ENCODE data around the gene MRPL28.
"Not testable (repeated sequence)": the region's sequence is repeated elsewhere in the genome, so short reads cannot be mapped to it uniquely, and the experiment has no call there.

MRPL28 gene

DNA sequence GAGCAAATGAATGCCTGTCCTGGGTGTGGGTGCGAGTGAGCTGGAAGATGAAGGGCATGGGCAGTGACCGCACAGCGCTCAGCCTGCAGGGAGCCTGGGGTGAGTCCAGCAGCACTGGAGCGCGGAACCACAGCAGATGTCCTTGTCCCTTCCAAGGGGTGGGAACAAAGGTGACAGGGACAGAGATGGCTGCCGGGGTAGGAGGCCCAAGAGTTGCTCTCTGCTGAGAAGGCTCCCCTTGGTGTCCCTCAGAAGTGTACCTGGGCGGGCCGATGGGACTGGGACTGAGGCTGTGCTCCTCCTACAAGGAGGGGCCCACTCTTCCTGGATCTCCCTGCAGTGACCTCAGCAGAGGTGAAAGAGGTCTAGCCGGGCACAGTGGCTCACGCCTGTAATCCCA, 19.0 kb upstream of the MRPL28 start:
- DNase-seq: no peak

DNA sequence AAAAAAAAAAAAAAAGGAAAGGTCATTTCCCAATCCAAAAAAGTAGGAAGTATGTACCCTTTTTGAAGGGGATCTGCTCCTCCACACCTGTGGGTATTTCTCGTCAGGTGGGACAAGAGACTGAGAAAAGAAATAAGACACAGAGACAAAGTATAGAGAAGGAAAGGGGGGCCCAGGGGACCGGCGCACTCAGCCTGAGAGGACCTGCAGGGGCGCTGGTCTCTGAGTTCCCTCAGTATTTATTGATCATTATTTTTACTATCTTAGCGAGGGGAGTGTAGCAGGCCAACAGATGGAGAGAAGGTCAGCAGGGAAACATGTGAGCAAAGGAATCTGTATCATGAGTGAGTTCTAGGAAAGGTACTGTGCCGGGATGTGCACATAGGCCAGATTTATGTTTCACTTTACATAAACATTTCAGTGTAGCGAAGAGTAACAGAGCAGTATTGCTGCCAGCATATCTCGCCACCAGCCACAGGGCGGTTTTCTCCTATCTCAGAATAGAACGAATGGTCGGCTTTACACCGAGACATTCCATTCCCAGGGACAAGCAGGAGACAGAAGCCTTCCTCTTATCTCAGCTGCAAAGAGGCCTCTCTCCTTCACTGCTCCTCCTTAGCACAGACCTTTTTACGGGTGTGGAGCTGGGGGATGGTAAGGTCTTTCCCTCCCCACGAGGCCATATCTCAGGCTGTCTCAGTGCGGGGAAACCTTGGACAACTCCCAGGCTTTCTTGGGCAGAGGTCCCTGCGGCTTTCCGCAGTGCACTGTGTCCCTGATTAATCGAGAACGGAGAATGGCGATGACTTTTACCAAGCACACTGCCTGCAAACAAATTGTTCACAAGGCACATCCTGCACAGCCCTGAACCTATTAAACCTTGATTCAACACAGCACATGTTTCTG, 17.7 kb upstream of the MRPL28 start:
- not testable (repeated sequence) for DNase-seq

DNA sequence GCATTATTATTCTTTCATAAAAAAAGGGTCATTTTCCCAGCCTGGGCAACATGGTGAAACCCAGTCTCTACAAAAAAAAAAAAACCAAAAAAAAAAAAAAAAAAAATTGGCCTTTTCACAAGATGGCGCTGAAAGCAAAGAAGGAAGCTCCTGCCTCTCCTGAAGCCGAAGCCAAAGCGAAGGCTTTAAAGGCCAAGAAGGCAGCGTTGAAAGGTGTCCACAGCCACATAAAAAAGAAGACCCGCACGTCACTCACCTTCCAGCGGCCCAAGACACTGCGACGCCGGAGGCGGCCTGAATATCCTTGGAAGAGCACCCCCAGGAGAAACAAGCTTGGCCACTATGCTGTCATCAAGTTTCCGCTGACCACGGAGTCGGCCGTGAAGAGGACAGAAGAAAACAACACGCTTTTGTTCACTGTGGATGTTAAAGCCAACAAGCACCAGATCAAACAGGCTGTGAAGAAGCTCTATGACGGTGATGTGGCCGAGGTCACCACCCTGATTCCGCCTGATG, 16.4 kb upstream of the MRPL28 start:
- DNase-seq: peak; percentile 20

DNA sequence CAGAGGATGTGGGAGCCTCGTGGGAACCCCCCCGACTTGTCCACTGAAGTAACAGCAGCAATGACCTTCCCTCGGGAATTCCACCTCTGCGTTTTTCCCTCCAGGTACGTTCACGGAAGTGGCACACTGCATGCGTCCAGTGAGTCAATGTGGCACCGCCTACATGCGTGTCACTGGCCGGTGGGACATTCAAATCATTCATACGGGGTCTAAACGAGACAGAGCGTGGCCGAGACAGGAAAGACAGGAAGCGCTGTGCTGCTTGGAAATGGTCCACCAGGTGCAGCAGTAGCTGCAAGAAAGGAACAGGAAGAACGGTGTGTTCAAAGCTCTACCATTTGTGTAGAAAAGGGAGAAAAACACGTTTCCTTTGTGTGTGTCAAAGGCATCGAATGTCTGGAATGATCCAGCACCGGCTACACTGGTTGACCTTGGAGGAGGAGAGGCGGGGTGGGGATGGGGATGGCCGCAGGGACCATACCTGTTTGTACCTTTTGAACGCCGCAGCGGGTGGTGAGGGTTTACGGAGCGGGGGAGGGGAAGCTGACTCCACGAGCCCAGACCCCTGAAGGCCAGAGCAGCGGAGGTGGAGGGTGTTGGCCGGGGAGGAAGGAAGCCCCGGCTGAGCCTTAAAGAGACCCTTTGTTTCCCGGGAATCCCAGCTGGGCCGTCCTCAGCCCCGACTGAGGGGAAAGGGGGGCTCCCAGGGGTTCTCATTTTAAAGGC, 13.2 kb upstream of the MRPL28 start:
- DNase-seq: peak; percentile 31

DNA sequence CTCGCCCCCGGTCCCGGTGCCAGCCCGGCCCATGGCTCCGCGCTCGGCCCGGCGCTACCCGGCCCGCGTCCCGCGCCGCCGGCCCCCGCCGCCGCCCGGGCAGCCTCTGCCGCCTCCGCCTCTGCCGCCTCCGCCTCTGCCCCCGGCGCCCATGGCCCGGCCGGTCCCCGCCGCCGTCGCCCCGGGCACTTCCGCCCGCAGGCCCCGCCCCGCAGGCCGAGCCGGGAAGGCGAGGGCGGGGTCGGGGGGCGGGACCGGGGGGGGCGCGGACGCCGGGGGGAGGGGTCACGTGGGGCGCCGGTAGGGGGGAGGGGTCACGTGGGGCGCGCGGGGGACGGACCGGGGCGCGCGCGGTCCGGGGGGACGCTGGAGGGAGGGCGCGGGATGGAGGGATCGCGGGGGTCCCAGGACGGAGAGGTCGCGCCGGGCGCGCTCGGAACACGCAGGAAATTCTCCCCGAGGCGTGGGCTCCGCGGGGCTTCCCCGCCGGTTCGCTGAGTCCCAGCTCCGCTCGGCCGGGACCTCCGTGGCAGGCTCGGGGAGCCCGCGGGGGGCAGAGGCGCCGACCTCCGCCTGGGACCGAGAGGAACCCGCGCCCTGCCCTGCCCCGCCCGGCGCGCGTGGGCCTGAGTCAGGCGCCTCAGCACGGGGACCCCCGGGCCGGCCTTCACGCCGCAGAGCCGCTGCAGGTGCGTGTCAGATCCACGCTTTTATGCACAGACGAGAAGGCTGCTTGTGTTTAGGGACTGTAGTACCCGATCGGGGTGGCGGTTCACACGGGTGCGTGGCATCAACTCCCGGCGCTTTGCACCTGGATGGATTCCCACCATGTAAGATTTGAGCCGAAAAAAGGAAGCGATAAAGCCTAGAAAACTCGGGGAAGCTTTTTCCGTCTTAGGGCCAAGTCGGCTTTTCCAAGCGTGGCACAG, 11.7 kb upstream of the MRPL28 start, which contains the start of gene PGAP6:
Gene PGAP6, minus strand, starts transcription at position 190 of the 929 bp plus-strand sequence. Its CDS starts 157 bp downstream, at position 33.
- DNase-seq: peak; percentile 74

DNA sequence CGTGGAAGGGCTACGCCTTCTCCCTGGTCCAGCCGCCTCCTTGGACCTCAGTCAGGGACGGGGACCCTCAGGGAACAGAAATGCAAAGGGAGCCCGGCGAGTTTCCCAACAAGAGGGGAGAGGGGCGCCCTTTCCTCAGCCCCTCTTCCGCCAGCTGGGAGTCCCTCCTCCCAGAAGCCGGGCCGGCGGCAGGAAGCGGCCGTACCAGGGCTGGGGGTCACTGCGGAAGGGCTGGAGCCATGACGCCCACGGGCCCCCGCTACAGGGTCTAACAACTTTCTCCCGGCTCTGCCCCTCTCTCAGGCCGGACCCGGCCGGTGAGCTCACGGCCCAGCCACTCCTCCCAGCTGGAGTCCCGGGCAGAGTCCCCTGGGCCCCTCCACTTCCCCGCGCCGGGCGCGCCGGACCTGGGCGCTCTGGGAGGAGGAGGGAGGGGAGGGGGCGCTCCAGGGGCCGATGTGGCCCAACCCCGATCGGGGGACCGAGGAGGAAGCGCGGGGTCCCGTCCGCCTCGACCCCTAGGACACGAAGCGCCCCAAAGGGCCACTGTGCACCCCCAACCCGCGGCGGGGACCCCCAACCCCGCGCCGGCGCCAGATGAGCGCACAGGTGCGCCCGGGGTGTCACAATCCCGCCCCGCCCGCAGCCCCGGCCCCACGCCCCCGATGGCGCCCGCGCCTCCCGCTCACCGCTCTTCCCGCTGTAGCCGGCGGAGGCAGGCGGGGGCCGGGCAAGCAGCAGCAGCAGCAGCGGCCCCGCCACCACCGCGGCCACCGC, 10.9 kb upstream of the MRPL28 start:
- peak; percentile 67 for DNase-seq

DNA sequence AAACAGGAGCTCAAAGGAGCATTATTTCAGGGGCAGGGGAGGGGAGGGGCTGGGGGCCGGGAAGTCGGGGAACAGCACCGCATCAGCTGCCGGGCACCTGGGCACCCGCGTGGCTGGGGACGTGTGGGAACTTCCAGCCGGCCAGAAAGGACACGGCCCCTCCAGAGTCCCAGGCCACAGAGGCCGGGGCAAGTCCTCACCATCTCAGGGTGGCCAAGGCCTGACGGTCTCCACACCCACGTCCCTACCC, 10.3 kb upstream of the MRPL28 start:
- no peak for DNase-seq

DNA sequence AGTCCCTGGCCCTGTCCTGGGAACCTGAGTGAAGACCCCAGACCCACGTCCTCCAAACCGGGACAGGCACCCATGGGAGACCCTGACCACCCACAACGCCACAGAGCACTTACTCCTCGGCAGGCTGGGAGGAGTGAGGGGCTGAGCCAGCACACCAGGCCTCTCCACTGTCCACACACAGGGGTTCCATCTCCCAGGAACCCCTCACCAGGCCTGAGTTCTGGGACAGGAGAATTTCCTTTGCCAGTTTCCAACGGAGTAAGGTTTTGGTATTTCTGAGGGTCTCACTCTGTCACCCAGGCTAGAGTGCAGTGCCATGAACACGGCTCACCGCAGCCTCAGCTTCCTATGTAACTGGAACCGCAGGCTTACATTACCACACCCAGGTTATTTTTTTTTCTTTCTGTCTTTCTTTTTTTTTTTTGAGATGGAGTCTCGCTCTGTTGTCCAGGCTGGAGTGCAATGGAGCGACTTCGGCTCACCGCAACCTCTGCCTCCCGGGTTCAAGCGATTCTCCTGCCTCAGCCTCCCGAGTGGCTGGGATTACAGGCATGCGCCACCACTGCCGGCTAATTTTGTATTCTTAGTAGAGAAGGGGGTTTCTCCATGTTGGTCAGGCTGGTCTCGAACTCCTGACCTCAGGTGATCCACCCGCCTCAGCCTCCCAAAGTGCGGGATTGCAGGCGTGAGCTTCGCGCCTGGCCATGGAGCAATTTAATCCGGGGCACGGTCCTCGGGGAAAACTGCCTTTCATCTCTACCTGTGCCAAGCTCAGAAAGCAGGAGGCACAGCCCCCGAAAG, 9.8 kb upstream of the MRPL28 start:
- no peak for DNase-seq

DNA sequence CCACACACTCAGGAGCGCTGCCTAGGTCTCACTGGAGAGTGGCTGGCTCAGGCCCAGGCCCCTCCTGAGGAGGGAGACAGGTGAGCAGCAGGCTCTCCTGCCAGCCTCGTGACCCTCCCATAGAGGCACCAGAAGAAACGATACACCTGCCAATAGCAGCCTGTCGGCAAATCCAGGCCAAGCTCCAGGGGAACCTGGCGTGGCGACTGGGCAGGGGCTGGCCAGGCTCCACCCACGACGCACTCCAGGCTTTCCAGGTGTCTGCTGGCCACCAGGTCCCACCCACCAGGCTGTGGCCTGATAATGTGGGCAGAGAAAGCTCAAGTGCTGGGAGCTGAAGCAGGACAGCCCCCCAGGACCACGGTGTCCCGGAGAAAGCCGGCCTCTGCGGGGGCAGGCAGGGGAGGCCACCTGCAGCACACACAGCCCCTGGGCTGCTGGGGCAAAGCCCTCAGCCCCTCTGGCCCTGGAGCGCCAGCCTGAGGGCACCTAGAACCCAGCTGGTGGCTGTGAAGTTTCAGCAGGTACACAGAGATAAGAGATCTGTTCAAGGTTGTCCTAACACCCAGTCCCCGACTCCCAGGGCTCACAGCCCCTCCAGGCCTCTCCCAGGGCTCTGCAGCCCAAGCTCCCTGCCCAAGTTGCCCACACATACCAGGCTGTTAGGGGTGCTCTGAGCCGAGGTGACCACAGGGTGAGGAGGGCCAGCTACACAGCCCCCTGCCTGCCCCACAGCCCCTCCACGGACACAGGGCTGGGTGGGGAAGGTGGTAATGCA, 9.0 kb upstream of the MRPL28 start:
- DNase-seq: peak; percentile 95

DNA sequence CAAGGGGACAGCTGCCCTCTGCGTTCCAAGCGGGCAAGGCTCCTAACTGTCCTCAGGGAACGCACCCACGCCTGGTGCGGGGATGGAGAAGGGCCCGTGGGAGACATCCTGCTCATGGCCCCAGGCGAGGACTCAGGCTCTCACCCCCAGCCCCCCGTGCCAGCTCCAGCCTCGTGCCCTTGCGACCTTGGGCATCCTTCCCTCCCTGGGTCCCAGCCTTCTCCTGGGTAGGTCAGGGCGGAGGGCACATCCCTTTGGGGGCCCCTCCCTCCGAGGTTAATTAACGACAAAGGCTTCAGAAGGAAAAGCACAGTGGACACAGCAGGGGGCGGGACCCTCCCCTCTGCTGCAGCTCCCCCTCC, 8.5 kb upstream of the MRPL28 start:
- DNase-seq: no peak

DNA sequence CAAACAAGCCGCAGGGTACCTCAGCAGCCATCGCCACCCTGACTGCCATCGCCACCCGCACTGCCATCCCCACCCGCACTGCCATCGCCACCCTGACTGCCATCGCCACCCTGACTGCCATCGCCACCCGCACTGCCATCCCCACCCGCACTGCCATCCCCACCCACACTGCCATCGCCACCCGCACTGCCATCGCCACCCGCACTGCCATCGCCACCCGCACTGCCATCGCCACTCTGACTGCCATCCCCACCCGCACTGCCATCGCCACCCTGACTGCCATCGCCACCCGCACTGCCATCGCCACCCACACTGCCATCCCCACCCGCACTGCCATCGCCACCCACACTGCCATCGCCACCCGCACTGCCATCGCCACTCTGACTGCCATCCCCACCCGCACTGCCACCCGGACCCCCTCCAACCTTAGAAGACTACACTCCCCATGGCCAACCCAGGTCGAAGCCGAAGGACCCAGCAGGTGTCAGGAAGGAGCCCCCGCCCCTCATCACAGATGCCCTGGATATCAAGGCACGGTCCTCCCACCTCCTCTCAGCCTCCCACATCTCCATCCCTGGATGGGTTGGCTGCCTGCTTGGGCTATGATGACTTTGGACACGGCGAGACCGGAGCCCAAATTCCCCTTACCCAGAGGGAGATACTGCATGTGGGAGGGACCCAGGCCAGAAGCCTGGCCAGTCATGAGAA, 7.9 kb upstream of the MRPL28 start:
- not testable (repeated sequence) for DNase-seq

DNA sequence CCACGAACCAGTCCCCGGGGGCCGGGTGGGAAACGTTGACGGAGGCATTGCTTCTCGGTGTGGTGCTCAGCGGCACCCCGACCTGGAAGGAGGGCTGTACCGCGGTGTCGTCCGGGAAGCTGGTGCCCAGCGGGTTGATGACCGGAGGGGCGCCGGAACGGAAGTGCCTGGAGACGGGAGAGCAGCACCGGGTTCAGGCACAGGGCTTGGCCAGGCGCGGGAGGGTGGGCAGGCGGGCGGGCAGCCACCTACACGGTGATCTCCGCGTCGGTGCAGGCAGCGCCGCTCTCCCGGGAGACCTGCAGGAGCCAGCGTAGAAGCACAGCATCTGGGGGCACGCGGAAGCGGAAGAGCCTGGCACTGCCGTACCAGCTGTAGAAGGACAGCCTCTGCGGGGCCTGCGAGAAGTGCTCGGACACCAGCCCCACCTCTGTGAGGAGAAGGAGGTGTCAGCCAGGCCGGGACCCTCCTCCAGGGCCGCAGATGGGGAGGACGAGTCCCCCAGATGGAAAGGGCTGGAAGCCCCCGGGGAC, 7.1 kb upstream of the MRPL28 start:
- no peak for DNase-seq

DNA sequence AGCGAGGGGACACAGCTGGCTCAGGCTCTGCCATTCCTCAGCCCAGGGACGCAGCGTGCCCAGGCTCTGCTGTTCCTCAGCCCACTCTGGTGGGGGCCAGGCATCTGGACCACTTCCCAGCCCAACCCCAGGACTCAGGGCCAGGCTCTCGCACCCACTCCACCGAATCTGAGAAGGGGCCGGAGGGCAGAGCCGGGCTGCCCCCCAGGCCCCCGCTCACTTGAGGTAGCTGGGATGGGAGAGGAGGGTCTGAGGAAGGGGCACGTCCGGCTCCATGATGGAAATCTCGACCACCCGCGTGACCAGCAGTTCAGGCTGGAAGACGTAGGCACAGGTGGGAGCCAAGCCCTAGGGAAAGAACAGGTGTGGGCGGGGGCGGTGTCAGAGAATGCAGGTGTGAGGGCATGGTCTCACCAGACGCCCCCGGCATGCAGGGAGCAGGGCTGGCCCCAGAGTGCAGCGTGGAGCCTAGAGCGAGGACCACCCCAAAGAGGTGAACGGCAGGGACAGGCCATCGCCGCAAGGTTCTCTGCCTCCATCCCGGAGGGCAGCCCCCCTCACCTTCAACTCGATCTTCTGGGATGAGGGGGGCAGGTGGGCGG, 6.6 kb upstream of the MRPL28 start:
- DNase-seq: no peak

DNA sequence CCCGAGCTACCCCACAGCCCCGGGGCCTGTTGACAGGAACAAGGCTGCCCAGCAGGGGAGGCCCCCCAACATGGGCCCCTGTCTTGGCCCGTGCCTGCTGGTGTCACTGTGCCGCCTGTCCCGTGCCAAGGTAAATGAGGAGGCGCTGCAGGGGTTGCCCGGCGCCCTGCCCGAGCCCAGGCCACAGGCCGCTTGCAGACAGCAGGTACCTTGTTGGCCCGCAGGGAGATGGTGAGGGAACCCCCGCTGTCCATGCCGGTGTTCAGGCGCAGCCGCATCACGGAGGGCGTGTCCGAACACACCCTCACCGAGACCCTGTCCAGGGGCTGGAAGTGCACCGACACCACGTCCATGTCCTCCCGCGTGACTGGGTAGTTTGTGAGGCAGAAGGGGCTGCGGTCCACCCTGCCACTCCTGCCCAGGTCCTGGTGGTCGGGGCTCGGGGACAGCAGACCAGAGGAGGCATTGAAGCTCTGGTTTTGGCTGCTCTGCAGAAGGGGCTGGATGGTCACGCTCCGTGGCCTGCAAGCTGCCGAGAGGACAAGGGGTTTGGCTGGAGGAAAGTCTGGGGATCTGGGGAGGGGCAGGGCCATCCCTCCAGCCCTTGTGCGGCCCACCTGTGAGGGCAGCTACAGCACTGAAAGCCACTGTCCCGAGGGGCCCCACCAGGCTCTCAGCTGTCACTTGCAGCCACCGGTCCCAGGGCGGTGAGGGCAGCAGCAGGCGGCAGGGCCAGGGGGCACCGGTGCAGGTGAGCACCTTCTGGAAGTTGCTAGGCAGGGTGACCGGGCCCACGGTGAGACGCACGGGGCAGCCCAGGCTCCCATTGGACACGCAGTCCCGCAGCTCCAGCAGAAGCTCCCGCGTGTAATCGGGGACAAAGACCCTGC, 5.8 kb upstream of the MRPL28 start:
- DNase-seq: no peak

DNA sequence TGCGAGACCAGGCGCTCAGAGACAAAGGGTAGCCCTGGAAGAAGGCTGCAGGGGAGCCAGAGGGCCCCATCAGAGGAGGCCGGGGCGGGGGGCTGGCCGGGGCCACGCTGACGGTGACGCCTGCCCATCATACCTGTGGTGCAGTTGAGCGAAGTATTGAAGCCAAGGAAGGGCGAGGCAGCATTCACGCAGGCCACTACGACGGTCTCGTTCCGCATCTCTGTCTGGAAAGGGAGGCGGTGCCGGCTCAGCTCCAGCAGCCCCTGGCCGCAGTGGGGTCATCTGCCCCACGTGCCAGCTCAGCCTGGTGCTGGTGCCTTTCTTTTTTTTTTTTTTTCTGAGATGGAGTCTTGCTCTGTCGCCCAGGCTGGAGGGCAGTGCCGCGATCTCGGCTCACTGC, 4.9 kb upstream of the MRPL28 start:
- DNase-seq: no peak

DNA sequence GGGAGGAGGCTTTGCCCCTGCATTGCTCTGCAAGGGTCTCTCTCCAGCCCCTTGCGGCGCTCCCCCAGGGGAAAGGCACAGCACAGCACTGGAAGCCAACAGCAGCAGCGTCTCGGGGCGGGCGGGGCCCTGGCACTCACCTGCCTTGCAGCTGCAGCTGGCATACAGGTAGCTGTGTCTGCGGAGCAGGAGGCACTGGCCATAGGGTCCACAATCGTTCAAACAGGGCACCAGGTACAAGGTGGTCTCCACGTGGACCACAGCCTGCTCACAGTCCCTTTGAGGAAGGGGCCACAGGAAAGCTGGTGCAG, 4.2 kb upstream of the MRPL28 start:
- DNase-seq: no peak

DNA sequence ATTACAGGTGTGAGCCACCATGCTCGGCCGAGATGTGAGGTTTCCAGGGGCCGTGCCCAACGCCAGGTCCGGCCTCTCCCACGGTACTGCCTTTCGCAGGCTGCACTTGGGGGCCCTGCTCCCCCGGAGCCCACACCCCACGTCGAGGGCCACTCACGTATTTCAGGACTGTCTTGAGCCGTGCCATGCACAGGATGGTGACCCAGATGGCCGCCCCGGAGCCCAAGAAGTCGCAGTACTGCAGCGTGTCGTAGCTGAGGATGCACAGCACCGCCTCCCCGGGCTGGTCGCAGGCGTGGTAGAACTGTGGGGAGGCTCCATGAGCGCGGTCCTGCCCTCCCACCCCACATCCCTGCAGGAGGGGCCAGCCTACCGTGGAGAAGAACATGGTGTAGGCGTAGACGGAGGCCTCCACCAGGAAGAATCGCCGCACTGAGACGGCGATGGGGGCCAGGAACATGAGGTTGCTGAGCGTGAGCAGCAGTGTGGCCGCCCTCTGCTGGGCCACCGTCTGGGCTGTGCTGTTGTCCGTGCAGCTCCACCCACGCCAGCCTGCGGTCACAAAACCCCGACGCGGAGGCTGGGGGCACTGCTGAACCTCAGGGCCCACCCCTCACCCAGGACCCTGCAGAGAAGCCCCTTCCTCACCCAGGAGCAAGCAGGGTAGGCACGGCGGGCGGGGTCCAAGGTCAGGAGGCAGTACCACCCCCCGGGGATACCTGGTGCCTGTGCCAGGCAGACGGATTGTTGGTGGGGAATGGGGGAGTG, 3.7 kb upstream of the MRPL28 start:
- DNase-seq: no peak
